Activated CD4-positive, alpha-beta T cell treated with anti-CD3 and anti-CD28 coated beads for 4 hours (primary cell): ENCODE measurements around the gene AHR.

ENCODE experiments used
- DNase-seq, 2 donors: peaks; one replicate each; pipeline ENCODE4 v3.0.0-alpha.2; 2020

Gene AHR

GRCh38 chr7:17305387-17306171 lies 7.1 kb downstream of the AHR start:
- DNase-seq, result no peak

DNA sequence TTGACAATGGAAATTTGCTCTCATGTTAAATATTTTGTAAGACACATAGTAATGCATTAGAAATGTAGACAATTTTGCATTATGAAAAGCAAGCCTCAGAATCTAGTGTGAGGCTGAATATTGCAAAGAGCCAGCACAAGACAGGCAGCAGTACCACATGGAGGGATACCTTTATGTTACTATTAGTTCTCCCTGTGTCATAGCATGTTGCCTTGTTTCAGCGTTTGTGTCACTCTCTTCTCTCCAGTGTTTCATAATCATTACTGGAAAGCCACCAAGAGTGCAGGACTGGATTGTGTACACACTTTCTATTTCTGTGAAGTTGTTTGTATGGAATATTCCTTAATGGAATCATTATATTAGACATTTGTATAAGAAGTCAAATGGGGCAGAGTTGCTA lies 8.5 kb downstream of the AHR start:
- no peak for DNase-seq

DNA sequence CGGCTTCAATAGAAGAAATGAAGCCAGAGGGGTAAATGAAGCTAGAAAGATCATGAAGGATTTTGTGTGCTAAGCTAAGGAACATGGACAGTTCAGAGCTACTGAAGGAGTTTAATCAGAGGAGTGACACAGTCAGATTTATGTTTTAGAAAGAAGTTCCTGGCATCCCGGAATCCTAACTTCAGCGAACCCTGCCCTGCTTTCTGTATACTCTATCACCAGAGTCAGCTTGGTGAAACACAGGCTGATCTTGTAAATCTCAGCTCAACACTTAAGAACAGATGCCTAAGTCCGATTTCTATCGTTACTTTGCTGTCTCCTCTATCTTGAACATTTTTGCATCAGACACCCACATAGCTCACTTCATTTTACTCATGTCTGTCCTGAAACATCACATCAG lies 9.1 kb downstream of the AHR start:
- DNase-seq, result no peak

- no peak for DNase-seq
Measured at GRCh38 chr7:17307969-17308648, 9.7 kb downstream of the AHR start.

DNA sequence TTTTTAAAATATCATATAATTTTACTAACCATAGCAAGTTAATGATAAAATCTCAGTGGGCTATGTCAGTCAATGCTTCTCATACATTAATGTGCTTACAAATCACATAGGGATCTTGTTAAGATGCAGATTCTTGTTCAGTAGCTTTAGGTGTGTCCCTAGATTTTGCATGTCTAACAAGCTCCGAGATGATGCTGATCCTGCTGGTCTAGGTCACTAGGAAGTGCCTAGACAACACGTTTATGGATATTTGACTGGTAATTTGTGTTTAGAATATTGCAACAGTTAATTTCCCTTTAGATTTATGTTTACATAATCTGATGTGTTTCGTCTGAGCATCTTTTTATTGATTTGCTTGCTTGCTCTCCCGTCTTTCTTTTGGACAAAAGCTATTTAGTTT lies 12.7 kb downstream of the AHR start:
- no peak for DNase-seq

DNA sequence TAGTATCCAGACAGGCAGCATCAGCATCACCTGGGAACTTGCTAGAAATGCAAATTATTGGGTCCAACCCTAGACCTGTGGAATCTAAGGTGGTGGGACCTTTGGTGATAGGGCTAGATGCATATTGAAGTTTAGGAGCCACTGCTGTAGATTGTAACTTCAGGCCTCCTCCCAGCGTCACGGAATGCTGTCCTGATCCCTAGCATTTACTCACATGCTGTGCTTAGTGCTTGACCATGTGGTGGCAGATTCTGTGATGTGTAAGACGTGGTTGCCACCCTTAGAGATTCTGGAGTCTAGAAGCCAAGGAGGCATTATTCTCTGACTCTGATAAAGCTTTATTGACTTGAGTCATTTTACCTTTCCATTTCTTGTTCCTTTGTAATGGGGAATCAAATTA lies 13.5 kb downstream of the AHR start:
- DNase-seq, result no peak

GRCh38 chr7:17312641-17313040 lies 14.2 kb downstream of the AHR start:
- DNase-seq, result no peak

- DNase-seq, result no peak
Measured at GRCh38 chr7:17313194-17313593, 14.7 kb downstream of the AHR start.

GRCh38 chr7:17315974-17316373 lies 17.5 kb downstream of the AHR start:
- DNase-seq, result no peak

DNA sequence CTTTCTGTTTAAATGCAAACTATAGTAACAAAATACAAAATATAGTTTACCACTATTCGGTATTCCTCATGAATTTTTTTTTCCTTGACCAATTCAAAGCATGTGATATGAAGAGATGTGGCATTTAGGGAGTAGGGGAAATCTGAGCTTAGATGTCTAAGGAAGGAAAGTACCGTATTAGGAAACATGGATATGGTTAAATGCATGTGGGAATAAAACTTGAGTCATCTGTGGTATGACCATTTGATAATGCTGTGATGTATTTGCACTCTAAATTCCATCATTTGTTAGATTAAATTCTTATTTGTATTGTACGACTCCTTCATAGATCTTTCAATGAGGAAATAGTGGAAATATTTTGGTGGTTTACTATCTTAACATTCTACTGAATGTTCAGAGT lies 19.7 kb downstream of the AHR start:
- DNase-seq, result no peak

DNA sequence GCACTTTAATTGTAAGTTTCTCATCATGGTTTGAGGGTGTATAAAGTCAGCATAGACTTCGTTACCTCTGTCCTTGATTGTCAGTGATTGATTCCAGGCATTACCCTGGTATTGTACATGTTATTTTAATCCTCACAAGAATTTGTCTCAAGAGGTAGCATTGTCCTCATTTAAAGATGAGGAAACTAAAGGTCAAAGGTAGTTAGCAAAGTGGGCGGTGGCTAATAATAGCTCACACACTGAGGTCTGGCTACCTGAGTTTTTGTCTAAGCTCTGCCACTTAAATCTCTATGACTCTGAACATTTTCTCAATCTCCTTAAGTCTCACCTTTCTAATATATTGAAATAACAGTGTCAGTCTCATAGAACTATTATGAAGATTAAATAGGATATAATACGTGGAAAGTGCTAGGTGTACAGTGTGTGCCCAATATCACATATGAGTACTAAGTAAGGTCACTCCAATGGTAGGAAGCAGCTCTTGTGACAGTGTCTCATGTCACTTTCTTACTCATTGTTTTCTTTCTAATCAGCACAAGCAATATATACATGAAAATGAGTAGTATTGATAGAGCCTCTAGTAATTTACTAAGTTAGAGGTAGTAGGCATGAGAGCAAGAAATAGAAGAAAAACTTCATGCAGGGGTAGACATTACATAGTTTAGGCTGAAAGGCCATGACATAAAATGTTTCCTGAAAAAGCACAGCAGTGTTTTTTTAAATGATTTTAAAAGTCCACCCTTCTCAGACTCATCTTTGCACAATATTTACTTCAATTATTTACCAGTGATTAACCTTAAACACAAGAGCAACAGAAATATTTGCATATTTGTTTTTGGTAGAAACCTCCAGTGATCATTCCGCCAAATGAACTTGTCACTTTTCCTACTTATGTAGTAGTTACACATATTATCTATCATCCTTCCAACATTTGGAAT lies 21.0 kb downstream of the AHR start:
- no peak for DNase-seq

DNA sequence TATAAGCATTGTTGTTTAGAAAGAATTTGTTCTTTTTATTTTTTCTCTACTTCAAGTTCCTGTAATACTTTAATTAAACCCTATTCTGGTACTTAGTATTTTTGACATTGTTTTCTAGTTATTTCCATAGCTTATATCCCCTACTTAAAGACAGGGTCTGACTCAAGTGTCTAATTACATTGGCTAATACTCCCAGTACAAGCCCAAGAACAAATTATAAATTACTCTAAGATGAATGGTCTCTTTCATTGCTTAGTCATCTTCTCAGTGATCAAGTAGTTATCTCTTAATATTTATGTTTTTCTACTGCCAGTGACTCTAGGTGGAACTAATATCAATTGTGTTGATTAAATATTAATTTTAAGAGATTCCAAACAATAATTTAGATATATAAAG lies 21.6 kb downstream of the AHR start:
- DNase-seq, result no peak

GRCh38 chr7:17320657-17321056 lies 22.2 kb downstream of the AHR start:
- no peak for DNase-seq

DNA sequence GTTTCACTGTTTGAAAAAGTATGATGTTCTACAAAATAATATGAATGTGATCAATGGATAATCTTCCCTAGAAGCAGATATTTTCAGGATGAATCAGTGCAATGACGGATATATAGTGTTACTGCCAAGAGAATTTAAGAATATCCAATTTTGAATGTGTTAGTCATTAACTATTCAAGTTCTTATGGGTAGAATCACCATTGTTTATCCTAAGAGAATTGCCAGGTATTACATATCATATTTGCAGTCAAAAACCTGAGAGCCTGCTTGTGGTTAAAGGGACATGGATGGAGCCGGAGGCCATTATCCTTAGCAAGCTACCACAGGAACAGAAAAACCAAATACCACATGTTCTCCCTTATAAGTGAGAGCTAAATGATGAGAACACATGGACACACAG lies 26.9 kb downstream of the AHR start:
- no peak for DNase-seq

DNA sequence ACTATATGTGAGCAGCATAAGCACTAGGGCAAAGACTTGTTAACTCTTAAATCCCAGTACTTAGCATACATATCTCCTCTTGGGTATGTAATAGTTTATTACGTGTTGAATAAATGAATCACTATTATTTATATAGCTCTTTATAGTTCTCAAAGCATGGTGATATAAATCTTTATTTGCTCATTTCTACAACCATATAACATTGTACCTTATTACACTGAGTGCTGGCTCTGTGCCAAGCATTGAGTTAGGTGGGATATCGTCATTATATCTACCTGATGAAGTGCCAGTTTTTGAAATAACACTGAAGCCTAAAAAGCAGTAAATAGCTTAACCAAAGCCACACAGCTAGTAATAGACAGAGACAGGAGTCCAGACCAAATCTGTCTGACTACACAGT lies 27.9 kb downstream of the AHR start:
- no peak for DNase-seq

DNA sequence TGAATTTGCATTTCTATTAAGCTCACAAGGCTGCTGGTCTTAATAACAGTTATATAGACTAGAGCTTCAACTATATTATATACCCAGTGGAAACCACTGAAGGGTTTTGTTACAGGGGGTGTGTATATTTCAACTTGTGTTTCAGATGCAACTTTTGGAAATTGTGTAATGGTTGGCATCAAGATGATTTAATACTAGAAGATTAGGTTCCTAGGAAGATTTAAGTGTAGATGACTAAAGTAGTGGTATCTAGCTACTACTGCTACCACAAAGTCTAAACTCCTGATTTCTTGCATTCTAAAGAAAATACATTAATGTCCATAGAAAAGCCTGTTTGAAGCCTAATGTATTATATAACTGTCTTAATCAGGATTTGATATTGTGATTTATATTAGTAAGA lies 30.2 kb downstream of the AHR start:
- DNase-seq, result no peak

GRCh38 chr7:17329440-17329839 lies 31.0 kb downstream of the AHR start:
- DNase-seq, result no peak

GRCh38 chr7:17331891-17332501 lies 33.5 kb downstream of the AHR start:
- no peak for DNase-seq

DNA sequence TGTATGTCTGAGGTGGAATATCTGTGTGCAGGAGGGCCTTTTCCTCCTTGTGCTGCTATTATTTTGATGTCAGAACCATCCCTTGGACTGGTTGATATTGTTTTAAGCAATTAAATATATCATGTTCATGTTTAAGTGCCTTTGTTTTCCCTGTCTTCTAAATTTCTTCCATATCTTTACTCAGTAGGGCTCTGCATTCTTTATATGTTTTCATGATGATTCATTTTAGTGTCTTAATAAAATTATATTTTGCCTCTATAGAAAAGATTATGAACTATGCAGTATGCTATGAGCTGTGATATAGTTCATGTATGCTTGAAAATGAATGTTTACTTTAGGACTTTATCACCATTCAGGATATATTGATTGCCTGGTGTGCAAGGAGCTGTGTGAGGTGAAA lies 34.8 kb downstream of the AHR start:
- DNase-seq, result no peak

DNA sequence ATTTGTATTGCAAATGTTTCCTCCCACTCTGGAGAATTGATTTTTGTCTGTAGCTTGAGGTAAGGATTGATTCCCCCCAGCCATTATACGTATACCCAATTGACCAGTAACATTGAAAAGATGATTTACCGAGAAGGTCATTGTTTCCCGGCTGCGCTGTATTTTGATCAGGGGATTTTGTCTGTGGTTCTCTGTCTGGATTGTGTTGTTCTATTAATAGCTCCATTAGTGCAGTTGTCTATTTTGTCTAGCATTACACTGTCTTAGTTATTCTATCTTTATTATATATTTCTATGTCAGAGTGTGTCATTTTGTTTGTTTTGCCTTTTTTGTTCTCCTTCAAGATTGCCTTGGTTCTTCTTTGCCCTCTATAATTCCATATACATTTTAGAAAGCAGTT lies 37.7 kb downstream of the AHR start:
- no peak for DNase-seq

GRCh38 chr7:17339139-17339538 lies 40.7 kb downstream of the AHR start:
- no peak for DNase-seq

DNA sequence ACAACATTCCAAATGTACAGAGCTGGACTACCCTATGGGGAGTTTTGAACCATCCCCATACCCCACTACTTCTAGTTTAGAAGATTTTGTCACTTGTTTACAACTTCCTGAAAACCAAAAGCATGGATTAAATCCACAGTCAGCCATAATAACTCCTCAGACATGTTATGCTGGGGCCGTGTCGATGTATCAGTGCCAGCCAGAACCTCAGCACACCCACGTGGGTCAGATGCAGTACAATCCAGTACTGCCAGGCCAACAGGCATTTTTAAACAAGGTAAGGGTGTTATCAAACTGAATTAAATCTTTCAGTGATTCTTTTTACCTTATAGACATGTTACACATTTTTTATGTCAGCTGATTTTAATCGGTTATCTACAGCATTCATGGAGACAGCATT lies 41.5 kb downstream of the AHR start:
- DNase-seq, result no peak

GRCh38 chr7:17340655-17341054 lies 42.2 kb downstream of the AHR start:
- no peak for DNase-seq
